GM23248 (cell line): ENCODE results near the gene ASB2.

Experiments
- EZH2 ChIP-seq: fragments of 200-600 bp; sonication (generic); IDR thresholded peaks from 2 replicates; pipeline ENCODE4 v1.6.1; 2018; ENCODE audit warnings: antibody characterized with exemption, mild to moderate bottlenecking; ENCODE audit not compliant: insufficient read depth, poor library complexity, severe bottlenecking
- EZH2phosphoT487 ChIP-seq: fragments of 200-600 bp; sonication (generic); IDR thresholded peaks from 2 replicates; pipeline ENCODE4 v1.6.1; 2018; ENCODE audit warnings: antibody characterized with exemption, moderate library complexity, mild to moderate bottlenecking, low read depth; ENCODE audit not compliant: insufficient read depth

DNA sequence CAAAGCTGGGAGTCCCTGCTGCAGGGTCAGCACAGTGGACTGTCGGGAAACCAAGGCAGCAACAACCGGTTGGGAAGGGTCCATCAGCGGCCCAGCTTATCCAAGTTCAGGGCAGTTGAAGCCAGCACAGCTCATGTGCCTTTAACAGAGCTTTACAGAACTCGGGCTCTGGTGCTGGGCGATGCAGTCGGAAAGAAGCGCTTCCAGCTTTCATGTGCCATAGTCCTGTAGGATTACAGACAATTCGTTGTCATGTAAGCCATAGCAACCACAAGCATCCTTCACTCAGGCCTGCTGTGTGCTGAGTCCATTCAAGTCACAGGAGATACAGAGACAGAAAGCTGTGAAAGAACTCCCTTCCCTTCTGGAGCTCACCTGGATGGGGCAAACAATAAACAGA is 52.7 kb downstream of the ASB2 start:
- TF ChIP-seq EZH2phosphoT487 (no peak), EZH2 (no peak)
